Activated CD4-positive, alpha-beta T cell treated with anti-CD3 and anti-CD28 coated beads for 1 hour (primary cell): ENCODE data around the gene TSR2.
"Not testable (repeated sequence)": the region's sequence is repeated elsewhere in the genome, so short reads cannot be mapped to it uniquely, and the experiment has no call there.

ENCODE experiments used
- DNase-seq: peaks from one replicate; pipeline ENCODE4 v3.0.0-alpha.2; 2020

TSR2 gene

DNA sequence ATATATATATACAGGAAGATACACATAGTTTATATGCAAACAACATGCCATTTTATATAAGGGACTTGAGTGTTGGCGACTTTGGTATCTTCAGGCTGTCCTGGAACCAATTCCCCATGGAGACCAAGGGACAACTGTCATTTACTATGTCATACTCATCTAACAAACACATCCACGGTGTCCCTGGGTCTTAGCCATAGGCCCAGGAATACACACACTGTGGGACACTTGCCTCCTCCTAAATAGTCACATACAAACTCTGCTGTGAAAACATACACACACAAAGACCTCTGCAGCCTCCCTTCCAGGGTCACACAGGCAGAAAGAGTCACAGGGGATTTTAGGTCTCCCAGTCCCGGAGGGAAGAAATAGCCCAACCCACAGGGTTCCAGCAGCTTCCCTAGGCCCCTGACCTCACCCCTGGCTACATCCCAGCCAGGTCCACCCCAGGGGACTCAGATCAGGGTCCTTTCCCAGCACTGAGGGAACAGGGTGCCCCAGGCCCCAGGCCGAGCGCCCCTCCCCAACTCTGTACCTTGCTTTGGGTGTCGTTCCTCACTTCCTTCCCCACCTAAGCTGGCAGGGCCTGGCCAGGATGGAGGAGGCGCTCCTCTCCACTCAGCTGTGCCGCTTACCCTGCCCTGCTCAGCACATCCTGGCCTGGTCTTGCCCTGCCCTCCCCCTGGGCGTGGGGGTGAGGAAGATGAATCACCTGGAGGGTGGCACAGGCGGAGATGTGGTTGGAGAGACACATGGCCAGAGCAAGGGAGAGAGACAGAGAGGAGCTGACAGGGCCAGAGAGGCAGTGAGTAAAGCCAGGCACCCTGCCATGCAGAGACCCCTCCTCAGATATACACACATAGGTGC lies 34.0 kb downstream of the TSR2 start:
- DNase-seq: no peak

- no peak for DNase-seq
Observed at GRCh38 chrX:54479136-54480111, 39.2 kb downstream of the TSR2 start.

GRCh38 chrX:54482839-54483593 lies 42.8 kb downstream of the TSR2 start:
- DNase-seq: no peak

GRCh38 chrX:54483946-54484345 lies 43.7 kb downstream of the TSR2 start:
- DNase-seq: no peak

- DNase-seq: no peak
Observed at GRCh38 chrX:54484666-54485065, 44.5 kb downstream of the TSR2 start.

GRCh38 chrX:54489819-54490218 lies 49.6 kb downstream of the TSR2 start:
- DNase-seq: not testable (repeated sequence)

GRCh38 chrX:54492340-54492739 lies 52.1 kb downstream of the TSR2 start:
- no peak for DNase-seq

DNA sequence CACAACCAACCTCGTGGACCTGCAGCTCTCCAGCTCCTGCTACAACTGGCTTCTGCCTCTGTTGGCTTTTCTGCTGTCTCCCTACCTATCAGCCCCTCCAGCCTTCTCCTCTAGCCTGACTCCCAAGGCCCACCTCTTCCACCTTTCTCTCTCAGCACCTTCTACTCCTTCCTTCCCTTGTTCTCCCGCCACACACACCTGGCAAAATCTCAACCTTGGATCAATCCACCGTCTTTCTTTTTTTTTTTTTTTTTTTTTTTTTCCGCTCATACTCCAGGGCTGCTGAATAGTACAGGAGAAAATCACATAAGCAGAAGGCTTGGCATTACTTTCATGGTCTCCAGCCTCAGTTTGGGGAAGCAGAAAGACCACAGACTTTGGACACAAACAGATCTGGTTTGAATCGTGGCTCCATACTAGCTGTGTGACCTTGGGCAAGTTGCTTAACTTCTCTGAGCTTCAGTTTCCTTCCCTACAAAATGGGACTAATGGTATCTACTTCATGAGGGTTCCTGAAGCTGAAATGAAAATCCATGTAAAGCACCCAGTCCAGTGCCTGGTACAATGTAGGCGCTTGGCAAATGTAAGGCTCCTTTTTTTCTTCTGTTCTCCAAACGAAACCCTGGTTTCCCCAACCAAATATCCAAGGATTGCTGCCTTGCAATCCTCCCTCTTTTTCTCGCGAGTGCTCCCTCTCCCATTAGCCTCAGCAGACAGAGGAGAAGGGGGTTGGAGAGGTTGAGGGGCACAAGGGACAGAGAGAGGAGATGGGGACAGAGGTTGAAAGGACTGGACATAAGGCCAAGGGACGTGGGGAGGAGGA lies 54.2 kb downstream of the TSR2 start:
- no peak for DNase-seq
